ENCODE data around the gene DMRT1. TPM values are rescaled to one million over a fixed set of nuclear protein-coding genes. Genes with fewer than 3 reads are reported as not detected.

The DMRT1 gene
- total RNA-seq, 1 experiment from 2014 or later = not detected

DNA sequence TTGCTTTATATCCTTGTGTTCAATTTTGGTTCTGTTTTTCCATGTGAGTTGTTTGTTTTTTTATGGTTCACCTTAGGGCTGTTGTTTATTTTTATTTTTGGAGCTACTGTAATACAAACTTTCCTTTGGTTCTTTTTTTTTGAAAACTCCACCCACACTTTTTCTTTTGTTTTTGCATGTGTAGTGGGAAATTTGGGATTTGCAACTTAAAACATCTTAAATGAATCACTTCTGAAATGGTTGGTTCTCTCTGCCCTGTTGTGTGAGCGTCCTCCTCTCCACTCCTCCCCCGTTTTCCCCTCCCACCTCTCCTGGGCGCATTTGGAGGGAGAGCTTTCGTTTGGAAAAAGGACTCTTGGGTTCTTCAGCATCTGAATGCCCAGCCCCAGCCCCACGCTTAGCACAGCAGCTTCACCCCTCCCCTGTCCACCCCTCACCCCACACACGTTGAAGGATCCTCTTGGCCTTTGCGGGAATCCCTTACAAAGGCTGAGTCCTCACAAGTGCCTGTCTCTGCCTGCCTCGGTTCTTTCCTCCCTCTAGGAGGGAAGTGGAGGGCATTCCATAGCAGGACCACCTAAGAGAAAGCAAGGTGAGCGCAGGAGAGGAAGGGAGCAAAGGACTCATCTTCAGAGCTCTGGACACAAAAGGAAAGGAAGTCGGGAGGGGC, 67.2 kb downstream of the DMRT1 start:
- no peak for DNase-seq (ENCODE audit: low read depth, low spot score)
- TF ChIP-seq SIN3A (IDR thresholded peaks at IDR 0.05; ENCODE audit: borderline replicate concordance, insufficient read depth, low read depth, low read length) (no peak), POLR2AphosphoS5 (IDR thresholded peaks at IDR 0.05; ENCODE audit: low read depth, low read length) (no peak), TCF7L2 (IDR thresholded peaks at IDR 0.05; ENCODE audit: low read depth, low read length) (no peak)
- TF ChIP-seq, protein P1, sequence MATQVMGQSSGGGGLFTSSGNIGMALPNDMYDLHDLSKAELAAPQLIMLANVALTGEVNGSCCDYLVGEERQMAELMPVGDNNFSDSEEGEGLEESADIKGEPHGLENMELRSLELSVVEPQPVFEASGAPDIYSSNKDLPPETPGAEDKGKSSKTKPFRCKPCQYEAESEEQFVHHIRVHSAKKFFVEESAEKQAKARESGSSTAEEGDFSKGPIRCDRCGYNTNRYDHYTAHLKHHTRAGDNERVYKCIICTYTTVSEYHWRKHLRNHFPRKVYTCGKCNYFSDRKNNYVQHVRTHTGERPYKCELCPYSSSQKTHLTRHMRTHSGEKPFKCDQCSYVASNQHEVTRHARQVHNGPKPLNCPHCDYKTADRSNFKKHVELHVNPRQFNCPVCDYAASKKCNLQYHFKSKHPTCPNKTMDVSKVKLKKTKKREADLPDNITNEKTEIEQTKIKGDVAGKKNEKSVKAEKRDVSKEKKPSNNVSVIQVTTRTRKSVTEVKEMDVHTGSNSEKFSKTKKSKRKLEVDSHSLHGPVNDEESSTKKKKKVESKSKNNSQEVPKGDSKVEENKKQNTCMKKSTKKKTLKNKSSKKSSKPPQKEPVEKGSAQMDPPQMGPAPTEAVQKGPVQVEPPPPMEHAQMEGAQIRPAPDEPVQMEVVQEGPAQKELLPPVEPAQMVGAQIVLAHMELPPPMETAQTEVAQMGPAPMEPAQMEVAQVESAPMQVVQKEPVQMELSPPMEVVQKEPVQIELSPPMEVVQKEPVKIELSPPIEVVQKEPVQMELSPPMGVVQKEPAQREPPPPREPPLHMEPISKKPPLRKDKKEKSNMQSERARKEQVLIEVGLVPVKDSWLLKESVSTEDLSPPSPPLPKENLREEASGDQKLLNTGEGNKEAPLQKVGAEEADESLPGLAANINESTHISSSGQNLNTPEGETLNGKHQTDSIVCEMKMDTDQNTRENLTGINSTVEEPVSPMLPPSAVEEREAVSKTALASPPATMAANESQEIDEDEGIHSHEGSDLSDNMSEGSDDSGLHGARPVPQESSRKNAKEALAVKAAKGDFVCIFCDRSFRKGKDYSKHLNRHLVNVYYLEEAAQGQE (IDR thresholded peaks at IDR 0.05; ENCODE audit: insufficient read depth in 1 of 2, low read depth in 2 of 2, low read length in 1 of 2) = no peak
- TF ChIP-seq, protein P2, sequence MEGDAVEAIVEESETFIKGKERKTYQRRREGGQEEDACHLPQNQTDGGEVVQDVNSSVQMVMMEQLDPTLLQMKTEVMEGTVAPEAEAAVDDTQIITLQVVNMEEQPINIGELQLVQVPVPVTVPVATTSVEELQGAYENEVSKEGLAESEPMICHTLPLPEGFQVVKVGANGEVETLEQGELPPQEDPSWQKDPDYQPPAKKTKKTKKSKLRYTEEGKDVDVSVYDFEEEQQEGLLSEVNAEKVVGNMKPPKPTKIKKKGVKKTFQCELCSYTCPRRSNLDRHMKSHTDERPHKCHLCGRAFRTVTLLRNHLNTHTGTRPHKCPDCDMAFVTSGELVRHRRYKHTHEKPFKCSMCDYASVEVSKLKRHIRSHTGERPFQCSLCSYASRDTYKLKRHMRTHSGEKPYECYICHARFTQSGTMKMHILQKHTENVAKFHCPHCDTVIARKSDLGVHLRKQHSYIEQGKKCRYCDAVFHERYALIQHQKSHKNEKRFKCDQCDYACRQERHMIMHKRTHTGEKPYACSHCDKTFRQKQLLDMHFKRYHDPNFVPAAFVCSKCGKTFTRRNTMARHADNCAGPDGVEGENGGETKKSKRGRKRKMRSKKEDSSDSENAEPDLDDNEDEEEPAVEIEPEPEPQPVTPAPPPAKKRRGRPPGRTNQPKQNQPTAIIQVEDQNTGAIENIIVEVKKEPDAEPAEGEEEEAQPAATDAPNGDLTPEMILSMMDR (IDR thresholded peaks at IDR 0.05) = no peak
- no TSS peak for BruUV-seq (replicated peaks)
- ATAC-seq = no peak
- no peaks in the 10 kb centered on the region for H3K36me3 ChIP-seq (ENCODE audit: control insufficient read depth, insufficient read depth, low read length)
- no peak overlapping the region for H3K4me3 ChIP-seq (ENCODE audit: low read depth in 2 of 2, low read length in 2 of 2)
- ChIA-PET CTCF (no interaction called here), POLR2A (no interaction called here)
- in situ Hi-C loops (cut with HindIII; ENCODE audit: low pct_unique_long_range_greater_than_20kb, low sequenced_read_pairs) = no loop called here
- H3K27me3 ChIP-seq (ENCODE audit: control insufficient read depth, insufficient read depth, low read length) = no peaks in the 10 kb centered on the region
- H3K4me1 ChIP-seq (ENCODE audit: control insufficient read depth, insufficient read depth, low read length) = no peaks in the 10 kb centered on the region
- intact Hi-C loops (cut with micrococcal nuclease; ENCODE audit: unreplicated experiment) = no loop called here
- no peaks in the 10 kb centered on the region for H3K9me3 ChIP-seq (ENCODE audit: control insufficient read depth, insufficient read depth, low read depth, low read length)
- no peak overlapping the region for H3K27ac ChIP-seq (ENCODE audit: low read length)

DNA sequence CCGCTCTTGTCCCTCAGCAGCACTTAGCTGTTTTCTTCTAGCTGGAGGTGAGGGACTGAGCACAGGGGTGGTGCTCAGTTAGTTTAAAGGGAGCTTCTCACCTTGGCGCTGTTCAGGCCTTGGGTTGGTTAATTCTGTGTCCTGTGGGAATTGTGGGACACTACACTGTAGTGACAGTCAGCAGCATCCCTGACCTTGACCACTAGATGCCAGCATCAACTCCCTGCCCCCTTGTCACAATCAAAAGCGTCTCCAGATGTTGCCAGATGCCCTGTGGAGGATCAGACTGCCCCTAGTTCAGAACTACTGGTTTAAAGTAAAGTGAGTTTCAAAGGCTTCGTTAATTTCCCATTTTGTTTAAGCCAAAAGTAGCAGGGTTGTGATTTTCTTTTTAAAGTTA, 69.5 kb downstream of the DMRT1 start:
- ChIA-PET POLR2A (no interaction called here), CTCF (interaction anchor here (0.7 kb wide), 1 partner anchor 1045 kb away, joined by 5 read pairs; no protein-coding TSS in a partner anchor)
- Histone ChIP-seq H3K9me3 (ENCODE audit: control insufficient read depth, insufficient read depth, low read depth, low read length) (no peaks in the 10 kb centered on the region), H3K4me3 (ENCODE audit: low read depth in 2 of 2, low read length in 2 of 2) (no peak overlapping the region), H3K27me3 (ENCODE audit: control insufficient read depth, insufficient read depth, low read length) (no peaks in the 10 kb centered on the region), H3K4me1 (ENCODE audit: control insufficient read depth, insufficient read depth, low read length) (no peaks in the 10 kb centered on the region), H3K27ac (ENCODE audit: low read length) (no peak overlapping the region), H3K36me3 (ENCODE audit: control insufficient read depth, insufficient read depth, low read length) (no peaks in the 10 kb centered on the region)
- ATAC-seq (no peak), DNase-seq (ENCODE audit: low read depth, low spot score) (no peak)
- no TSS peak for BruUV-seq (replicated peaks)
- in situ Hi-C loops (cut with HindIII; ENCODE audit: low pct_unique_long_range_greater_than_20kb, low sequenced_read_pairs) = no loop called here
- intact Hi-C loops (cut with micrococcal nuclease; ENCODE audit: unreplicated experiment) = no loop called here
- TF ChIP-seq SIN3A (IDR thresholded peaks at IDR 0.05; ENCODE audit: borderline replicate concordance, insufficient read depth, low read depth, low read length) (no peak), TCF7L2 (IDR thresholded peaks at IDR 0.05; ENCODE audit: low read depth, low read length) (no peak), POLR2AphosphoS5 (IDR thresholded peaks at IDR 0.05; ENCODE audit: low read depth, low read length) (no peak)
- TF ChIP-seq, protein P1 (IDR thresholded peaks at IDR 0.05; ENCODE audit: insufficient read depth in 1 of 2, low read depth in 2 of 2, low read length in 1 of 2) = no peak
- TF ChIP-seq, protein P2 (IDR thresholded peaks at IDR 0.05) = no peak

Measured in Panc1 (cell line).